Brain microvascular endothelial cell (primary cell): Measurements from ENCODE around the gene DDIT4.
A peak's percentile ranks its signal among the peaks of the same experiment; 100 is the strongest.
"Not testable (repeated sequence)": the region's sequence is repeated elsewhere in the genome, so short reads cannot be mapped to it uniquely, and the experiment has no call there.

Experiments used
- DNase-seq: peaks from one replicate; pipeline ENCODE4 v3.0.0-alpha.2; 2020
- H3K27ac ChIP-seq: fragments of 250-450 bp; sonication (Bioruptor Pico); 2 replicates; pipeline ENCODE4 v1.5.1; 2020; ENCODE audit warnings: mild to moderate bottlenecking, moderate library complexity
- H3K27me3 ChIP-seq: fragments of 250-450 bp; sonication (Bioruptor Pico); replicated peaks from 2 replicates; pipeline ENCODE4 v1.5.1; 2020; ENCODE audit warnings: mild to moderate bottlenecking
- H3K36me3 ChIP-seq: fragments of 250-450 bp; sonication (Bioruptor Pico); replicated peaks from 2 replicates; pipeline ENCODE4 v1.5.1; 2020; ENCODE audit warnings: mild to moderate bottlenecking
- H3K4me3 ChIP-seq: 2 replicates; pipeline ENCODE4 v1.5.1; 2011; ENCODE audit warnings: low read depth, mild to moderate bottlenecking, control low read depth, low read length, moderate library complexity
- in situ Hi-C: cut with HindIII; loops from 2 replicates; pipeline ENCODE4 v1.10.0; 2017; ENCODE audit warnings: low sequenced_read_pairs, low pct_ligation_motif_present
- TF ChIP-seq, protein P1 (sequence below): IDR thresholded peaks from 2 replicates; pipeline ENCODE4 v1.5.1; 2011; ENCODE audit warnings: low read depth, mild to moderate bottlenecking, moderate library complexity, low read length, control low read depth, inconsistent platforms; ENCODE audit errors: missing control alignments

Gene DDIT4

DNA sequence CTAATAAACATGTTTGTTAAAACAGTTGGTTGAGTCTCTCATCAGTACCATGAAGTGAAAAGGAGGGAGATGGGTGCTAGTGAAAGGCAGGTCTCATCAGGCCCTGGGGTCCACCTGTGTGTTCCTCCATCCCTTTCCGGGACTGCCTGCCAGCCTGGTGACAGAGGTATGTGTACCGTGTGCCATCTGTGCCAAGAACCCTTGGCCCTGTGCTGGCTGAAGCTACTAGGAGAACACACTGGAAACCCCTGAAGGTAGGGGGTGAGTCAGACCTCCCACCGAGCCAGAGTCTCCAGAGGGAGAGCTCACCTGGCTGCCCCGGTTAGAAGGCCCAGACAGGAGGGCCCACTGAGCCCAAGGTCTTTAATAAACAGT is 2.3 kb downstream of the DDIT4 start:
- peak overlapping the region; percentile 91 for H3K27ac ChIP-seq
- no peak for DNase-seq
- peak overlapping the region; percentile 99 for H3K4me3 ChIP-seq
- peaks cover 28% of the 10 kb centered on the region for H3K36me3 ChIP-seq
- TF ChIP-seq, protein P1, sequence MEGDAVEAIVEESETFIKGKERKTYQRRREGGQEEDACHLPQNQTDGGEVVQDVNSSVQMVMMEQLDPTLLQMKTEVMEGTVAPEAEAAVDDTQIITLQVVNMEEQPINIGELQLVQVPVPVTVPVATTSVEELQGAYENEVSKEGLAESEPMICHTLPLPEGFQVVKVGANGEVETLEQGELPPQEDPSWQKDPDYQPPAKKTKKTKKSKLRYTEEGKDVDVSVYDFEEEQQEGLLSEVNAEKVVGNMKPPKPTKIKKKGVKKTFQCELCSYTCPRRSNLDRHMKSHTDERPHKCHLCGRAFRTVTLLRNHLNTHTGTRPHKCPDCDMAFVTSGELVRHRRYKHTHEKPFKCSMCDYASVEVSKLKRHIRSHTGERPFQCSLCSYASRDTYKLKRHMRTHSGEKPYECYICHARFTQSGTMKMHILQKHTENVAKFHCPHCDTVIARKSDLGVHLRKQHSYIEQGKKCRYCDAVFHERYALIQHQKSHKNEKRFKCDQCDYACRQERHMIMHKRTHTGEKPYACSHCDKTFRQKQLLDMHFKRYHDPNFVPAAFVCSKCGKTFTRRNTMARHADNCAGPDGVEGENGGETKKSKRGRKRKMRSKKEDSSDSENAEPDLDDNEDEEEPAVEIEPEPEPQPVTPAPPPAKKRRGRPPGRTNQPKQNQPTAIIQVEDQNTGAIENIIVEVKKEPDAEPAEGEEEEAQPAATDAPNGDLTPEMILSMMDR: no peak
- H3K27me3 ChIP-seq: no peaks in the 10 kb centered on the region
- in situ Hi-C loops: no loop called here

DNA sequence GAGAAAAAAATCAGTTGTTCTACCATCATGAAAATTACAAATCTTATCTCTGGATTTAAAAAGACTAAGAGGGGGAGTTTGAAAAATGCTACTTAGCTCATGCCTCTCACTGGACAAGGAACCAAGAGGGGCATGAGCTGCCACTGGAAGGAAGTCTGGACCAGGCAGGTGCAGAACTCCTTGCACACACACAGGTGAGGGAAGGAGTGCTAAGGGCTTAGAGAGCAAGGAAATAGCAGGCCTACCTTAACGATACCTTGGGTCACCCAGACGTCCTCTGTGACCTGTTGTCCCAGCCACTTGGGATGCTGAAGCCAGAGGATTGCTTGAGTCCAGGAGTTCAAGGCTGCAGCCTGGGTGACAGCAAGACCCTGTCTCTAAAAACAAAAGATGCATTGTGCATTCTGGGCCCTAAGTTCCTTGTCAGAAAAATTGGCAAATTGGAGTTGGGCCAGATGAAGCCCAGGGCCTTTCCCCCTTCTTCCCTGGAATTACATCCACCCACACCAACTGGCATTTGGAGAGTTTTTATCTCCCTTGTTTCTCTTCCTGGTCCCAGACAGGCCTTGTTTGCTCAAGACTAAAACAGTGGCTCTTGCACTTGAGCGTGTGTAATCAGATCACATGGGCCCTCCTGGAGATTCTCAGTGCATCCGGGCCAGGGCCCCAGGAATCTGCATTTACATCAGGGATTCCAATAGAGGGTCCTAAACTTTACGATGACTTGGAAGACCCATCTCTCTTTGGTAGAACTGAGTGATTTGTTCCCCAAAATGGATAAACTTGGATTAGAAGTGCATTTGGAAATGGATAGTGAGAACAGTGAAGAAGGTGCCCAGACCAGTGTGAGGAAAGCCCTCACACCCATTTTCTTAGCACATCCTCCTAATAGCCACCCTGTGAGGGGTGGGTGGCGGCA is 3.0 kb downstream of the DDIT4 start:
- no peaks in the 10 kb centered on the region for H3K27me3 ChIP-seq
- in situ Hi-C loops: no loop called here
- peaks cover 28% of the 10 kb centered on the region for H3K36me3 ChIP-seq
- peak; percentile 60 for DNase-seq
- peak overlapping the region; percentile 99 for H3K4me3 ChIP-seq
- H3K27ac ChIP-seq: peak overlapping the region; percentile 91
- TF ChIP-seq, protein P1: no peak

DNA sequence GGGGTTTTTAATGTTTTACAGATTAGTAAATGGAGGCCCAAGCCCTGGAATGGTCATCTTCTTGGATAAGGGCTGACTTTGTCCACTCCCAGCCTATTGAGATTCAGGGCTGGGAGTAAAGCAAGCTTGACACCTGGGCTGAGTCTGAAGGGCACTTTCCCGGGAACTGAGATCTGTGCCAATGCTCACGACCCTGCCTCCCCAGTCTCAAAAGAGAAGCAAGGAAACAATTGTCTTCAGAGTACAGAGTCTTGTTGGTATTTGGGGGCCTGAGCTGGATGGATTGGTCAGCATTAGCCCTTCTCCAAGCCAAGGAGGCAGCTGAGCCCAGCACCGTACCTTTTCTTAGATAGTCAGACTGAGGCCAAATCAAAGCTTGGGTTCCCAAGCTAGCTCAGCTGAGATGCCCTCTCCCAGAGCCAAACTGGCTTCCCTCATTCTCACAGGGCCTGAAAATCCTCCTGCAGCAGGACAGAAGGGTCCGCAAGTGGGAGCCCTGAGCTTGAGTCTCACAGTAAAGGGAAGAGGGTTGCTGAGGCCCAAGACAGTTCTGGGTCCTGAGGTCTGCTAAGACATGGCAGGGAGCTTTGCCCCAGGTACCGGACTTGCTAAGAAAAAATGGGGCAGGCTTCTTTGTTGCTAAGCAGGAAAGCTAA is 3.7 kb downstream of the DDIT4 start:
- Histone ChIP-seq H3K36me3 (peaks cover 28% of the 10 kb centered on the region), H3K4me3 (no peak overlapping the region), H3K27ac (peak overlapping the region; percentile 91), H3K27me3 (no peaks in the 10 kb centered on the region)
- DNase-seq: no peak
- TF ChIP-seq, protein P1: no peak
- in situ Hi-C loops: no loop called here

DNA sequence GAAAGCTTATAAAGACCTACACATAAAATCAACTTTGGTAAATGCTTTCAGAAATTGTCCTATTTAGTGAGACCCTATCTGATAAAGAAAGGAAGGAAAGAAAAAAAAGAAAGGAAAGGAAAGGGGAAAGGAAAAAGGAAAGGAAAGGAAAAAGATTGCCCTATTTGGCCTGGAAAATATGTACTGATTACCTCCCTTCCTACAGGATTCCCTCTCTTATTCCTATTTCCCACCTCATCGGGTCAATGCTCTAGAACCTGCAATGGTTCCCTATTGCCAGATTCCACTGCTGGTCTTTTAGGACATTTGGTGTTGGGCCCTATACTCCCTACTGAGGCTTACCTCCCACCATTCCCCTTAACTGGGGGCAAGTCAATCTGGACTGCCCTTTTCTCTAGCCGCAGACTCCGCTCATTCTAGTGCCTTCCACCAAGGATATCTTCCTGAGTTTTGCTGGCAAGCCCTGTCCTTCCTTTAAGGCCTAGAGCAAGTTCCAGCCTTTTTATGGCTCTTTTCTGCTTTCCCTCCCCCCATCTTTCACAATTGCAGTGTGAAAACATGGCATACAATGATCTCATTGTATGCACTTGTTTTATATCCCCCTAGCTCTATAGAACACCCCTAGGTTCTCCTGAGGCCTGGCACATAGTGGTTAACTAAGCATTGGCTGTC is 4.4 kb downstream of the DDIT4 start:
- no peaks in the 10 kb centered on the region for H3K27me3 ChIP-seq
- peak overlapping the region; percentile 91 for H3K27ac ChIP-seq
- H3K36me3 ChIP-seq: peaks cover 28% of the 10 kb centered on the region
- in situ Hi-C loops: no loop called here
- DNase-seq: no peak
- TF ChIP-seq, protein P1: no peak
- no peak overlapping the region for H3K4me3 ChIP-seq

DNA sequence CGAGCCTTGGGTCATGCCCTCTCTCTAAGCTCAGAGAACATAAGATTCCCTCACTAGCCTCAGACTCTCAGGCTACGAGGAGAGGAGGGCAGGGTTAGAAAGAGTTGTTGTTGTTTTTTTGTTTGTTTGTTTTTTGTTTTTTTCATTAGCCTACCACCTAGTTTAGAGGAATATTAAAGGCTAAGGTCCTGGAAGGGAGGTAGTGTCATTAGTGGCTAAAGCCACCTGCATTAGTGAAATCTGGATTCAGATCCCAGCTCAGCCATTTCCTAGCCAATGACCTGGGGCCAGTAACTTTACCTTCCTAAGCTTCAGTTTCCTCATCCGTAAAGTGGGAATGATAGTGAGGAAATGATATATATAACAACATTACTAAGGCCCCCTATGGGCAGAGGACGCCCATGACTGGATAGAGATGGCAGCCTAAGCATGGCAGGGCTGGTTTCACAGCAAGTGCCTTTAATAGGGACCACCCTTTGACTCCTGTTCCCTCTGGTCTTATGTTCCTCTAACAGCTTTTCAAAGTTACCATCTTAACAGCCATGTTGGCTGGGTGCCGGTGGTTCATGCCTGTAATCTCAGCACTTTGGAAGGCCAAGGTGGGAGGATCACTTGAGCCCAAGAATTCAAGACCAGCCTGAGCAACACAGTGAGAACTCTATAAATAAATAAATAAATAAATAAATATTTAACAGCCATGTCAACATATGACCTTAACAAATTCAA is 5.1 kb downstream of the DDIT4 start:
- Histone ChIP-seq H3K27ac (no peak overlapping the region), H3K4me3 (no peak overlapping the region), H3K36me3 (peaks cover 28% of the 10 kb centered on the region), H3K27me3 (no peaks in the 10 kb centered on the region)
- in situ Hi-C loops: no loop called here
- TF ChIP-seq, protein P1: peak; percentile 29
- DNase-seq: no peak

DNA sequence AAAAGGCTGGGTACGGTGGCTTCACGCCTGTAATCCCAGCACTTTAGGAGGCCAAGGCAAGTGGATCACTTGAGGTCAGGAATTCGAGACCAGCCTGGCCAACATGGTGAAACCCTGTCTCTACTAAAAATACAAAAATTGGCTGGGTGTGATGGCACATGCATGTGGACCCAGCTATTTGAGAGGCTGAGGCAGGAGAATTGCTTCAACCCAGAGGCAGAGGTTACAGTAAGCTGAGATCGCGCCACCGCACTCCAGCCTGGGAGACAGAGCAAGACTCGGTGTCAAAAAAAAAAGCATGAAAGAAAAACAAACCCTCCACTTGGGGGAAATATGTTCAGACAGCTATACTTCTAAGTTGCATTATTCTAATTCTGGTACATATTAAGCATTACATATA is 5.9 kb downstream of the DDIT4 start:
- in situ Hi-C loops, DNase-seq: not testable (repeated sequence)

More for the DNA sequence above, 5.9 kb downstream of the DDIT4 start:
- peaks cover 20% of the 10 kb centered on the region for H3K36me3 ChIP-seq
- H3K27ac ChIP-seq, H3K27me3 ChIP-seq, H3K4me3 ChIP-seq: not testable (repeated sequence)
